ENCODE data around the gene PRDM16.

PRDM16 gene

DNA sequence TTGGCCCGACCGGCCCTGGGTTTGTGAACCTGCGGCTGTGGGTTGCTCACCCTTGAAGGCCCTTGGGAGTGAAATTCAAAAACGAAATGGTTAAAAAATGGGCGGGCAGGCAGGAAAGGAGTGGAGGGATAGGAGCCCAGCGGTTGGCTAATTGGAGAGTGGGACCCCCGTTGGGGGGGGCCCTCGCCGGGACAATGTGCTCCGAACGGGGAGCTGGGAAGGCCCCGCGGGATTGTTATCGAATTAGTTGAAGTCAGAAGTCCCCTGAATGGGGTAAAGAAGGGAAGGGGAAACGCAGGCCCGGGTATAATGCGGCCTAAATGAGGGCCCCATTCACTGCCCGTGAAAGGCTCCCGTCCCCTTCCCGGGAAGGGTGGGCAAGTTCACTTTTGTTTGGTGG lies 135.7 kb downstream of the PRDM16 start:
- DNase-seq (ENCODE audit: low read depth, low spot score): no peak

DNA sequence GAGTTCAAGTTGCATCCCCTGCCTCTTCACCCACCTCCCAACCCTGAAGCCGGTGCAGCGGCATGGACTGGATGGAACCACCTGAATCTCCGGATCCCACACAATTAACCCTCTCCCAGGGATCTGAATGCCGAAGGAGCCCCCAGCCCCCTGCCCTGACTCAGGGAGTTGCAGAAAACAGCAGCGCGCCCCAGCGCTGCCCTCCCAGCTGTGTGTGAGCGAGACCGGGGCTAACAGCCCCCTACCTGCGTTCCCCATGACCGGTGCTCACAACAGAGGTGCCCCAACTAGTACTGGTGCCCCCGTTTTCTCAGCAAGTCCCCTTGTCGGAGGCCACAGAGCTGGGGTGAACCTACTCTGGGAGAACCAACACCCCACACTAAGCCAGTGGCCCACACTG lies 136.8 kb downstream of the PRDM16 start:
- DNase-seq (ENCODE audit: low read depth, low spot score): no peak

GRCh38 chr1:3206696-3207095 lies 137.7 kb downstream of the PRDM16 start:
- DNase-seq (ENCODE audit: low read depth, low spot score): no peak

DNA sequence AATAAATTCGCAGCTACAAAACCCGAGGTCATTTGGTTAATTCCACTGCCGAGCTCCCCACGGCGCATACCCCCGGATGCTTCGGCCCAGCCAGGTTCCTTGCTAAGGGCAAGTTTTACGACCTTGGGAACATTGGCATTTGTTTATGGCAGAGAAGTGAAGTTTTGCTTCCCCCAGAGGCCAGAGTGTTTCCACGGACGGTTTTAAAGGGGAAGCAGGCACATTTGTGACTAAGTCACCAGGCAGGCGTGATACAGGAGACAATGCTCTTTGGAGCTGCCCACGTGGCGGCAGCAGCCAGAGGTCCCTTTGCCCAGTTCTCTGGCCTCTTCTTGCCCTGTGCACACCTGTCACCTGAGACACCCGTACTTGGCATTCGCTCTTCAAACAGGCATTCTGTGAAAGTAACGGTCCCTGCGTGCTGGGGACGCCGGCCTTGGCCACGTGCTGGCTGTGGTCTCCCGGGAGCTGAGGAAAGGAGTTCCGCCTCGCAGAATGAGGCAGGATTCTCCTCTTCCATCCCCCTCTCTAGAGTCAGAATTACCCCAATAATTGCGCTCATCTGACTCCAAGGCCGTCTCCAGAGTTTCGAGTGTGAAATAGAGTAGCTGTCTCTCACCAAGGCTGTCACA lies 138.3 kb downstream of the PRDM16 start:
- no peak for DNase-seq (ENCODE audit: low read depth, low spot score)

DNA sequence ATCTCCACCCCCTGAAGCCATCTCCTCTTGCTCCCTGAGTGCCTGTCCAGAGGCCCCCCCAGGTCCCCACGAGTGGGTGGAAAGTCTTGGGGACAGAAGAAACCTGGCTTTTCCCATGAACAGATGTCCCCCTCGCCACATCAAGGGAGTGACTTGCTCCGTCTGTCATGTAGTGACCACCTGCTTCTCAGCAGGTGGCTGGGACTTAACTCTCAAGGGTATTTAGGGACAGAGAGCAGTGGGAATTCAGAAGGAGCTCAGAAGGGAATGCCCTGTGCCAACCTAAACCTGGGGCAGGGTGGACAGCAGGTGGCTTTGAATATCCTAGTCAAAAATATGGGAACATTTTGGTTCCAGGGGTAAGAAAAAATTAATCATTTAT lies 139.8 kb downstream of the PRDM16 start:
- DNase-seq (ENCODE audit: low read depth, low spot score): no peak

- DNase-seq (ENCODE audit: low read depth, low spot score): no peak
These were observed 140.2 kb downstream of the PRDM16 start for GRCh38 chr1:3209201-3209600.

- no peak for DNase-seq (ENCODE audit: low read depth, low spot score)
These were observed 142.8 kb downstream of the PRDM16 start for GRCh38 chr1:3211582-3212375.

GRCh38 chr1:3212453-3213355 lies 143.7 kb downstream of the PRDM16 start:
- no peak for DNase-seq (ENCODE audit: low read depth, low spot score)

- no peak for DNase-seq (ENCODE audit: low read depth, low spot score)
These were observed 144.7 kb downstream of the PRDM16 start for GRCh38 chr1:3213730-3214129.

DNA sequence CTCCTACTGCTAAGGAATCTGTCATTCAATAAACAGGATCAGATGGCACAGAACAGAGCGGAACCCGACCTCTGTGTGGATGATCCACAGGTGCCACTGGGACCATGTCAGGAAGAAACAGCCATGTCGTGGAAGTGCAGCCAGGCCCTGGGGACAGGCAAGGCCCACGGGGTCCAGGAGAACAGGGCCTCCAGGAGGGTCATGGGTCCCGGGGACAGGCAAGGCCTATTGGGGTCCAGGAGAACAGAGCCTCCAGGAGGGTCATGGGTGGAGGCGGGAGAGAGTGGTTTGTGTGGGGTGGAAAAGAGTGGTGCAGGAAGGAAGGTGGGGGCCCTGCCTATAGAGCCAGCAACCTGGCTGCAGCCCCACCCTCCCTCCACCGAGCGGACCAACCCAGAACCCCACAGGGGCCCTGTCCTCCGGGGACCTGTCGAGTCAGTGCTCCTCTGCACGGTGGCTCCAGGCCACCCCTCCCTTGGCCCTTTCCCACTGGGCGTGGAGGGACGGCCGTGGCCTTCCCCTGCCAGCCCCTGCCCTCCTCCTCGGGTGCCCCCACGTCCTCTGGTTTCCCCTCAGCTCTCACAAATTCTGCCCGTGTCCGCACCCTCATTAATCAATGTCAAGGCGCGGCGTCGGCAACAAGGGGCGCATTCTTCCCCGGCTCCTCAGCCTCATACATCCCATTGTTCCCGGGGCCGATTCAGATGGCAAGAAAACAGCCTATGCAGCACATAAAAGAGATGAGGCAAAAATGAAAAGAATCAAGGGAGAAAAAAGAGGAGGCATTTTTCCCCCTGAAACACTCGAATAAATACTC lies 146.4 kb downstream of the PRDM16 start:
- no peak for DNase-seq (ENCODE audit: low read depth, low spot score)

- DNase-seq (ENCODE audit: low read depth, low spot score): no peak
These were observed 147.0 kb downstream of the PRDM16 start for GRCh38 chr1:3216015-3216391.

DNA sequence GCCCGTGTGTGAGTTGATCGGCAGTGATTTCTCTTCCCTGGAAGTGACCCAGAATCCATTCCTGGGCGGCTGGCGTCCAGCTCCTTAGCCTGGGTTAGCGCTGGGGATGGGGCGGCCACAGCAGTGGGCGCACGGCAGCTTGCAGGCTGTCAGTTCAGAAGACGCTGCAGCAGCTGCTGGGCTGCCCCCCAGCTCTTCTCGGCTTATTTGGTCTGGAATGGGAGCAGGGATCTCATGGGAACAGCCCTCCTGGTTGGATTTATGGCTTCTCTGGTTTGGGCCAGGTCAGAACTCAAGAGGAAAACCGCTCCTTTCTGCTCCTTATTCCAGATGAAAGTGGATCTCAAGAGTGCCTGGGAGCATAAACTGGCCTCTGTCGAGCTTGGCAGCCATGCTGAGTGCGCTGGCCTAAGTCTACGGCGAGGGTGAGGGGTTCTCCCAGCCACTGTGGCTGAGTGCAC lies 148.2 kb downstream of the PRDM16 start:
- no peak for DNase-seq (ENCODE audit: low read depth, low spot score)

GRCh38 chr1:3217979-3218679 lies 149.1 kb downstream of the PRDM16 start:
- DNase-seq (ENCODE audit: low read depth, low spot score): no peak

GRCh38 chr1:3219005-3219790 lies 150.2 kb downstream of the PRDM16 start:
- DNase-seq (ENCODE audit: low read depth, low spot score): no peak

- DNase-seq (ENCODE audit: low read depth, low spot score): no peak
These were observed 150.9 kb downstream of the PRDM16 start for GRCh38 chr1:3219791-3220467.

DNA sequence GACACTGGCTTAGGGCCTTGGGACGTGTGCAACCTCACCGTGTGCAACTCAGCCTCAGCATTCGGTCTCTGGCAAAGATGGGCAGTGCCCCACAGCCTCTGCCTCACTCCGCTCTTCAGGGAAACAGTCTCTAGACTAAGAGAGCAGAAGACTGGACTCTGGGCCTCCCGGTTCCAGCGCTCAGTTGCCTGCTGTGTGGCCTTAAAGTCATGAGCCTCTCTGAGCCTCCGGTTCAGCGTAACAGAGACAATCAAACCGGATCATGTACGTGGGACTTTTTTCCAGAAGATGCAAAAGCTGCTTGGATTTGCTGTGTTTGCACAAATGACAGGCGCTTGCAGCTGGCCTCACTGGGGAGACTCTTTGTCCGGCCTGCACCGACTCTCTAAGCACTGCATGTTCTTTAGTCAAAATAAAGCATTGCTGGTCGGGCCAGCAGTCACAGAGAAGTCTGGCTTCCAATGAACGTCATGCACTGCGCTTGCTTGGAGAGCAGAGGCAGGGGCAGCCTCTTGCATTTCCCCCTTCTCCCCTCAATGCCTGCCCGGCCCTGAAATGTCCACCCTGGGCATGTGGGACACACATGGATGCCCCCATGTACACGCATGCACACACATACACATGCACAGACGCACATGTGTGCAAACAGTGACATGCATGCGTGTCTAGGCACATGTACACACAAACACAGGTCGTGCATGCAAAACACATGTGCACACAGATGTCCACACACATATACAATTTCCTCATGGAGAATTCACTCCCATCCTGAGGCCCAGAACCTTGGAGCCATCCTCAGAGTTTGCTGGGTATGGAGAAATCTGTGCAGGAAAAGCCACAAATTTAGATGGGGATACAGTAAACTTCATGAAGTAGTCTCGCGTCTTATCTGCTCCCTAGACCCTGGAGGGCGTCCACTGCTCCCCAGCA lies 152.4 kb downstream of the PRDM16 start:
- DNase-seq (ENCODE audit: low read depth, low spot score): no peak

GRCh38 chr1:3222042-3222692 lies 153.2 kb downstream of the PRDM16 start:
- DNase-seq (ENCODE audit: low read depth, low spot score): no peak

GRCh38 chr1:3225661-3226060 lies 156.7 kb downstream of the PRDM16 start:
- DNase-seq (ENCODE audit: low read depth, low spot score): no peak

All from smooth muscle cell of the brain vasculature (primary cell).